Sciatic nerve (tissue), 2 donors: ENCODE data around the gene IL22RA2. TPM values are rescaled to one million over a fixed set of nuclear protein-coding genes. Genes with fewer than 3 reads are reported as not detected.

Source experiments
- ATAC-seq: fragments of 200-7000 bp; cut with Tn5 transposase; one replicate; pipeline ENCODE4 v1.9.1; 2020; ENCODE audit warnings: mild to moderate bottlenecking, moderate library complexity
- DNase-seq: peaks from one replicate; pipeline ENCODE4 v3.0.0-alpha.2; 2020; ENCODE audit warnings: low spot score
- intact Hi-C: fragments of 100-400 bp; cut with DNase I; formaldehyde crosslinking; loops from one replicate; pipeline ENCODE4 v1.14.2; 2022
- total RNA-seq: library from RNA; stranded (reverse); fragmentation: NEBNext Ultra II Directional; extraction: Animal tissue kit (Norgen Biotek cat#: 25700); gene quantifications from one replicate; pipeline ENCODE4 v1.2.1, GENCODE V29; 2021
- donor health status: DM: no; HTN: no; CAD: no.
- donor health status: DM: no; HTN: no; CAD: no.

Gene IL22RA2
- total RNA-seq, 1 donor from 2014 or later: not detected

DNA sequence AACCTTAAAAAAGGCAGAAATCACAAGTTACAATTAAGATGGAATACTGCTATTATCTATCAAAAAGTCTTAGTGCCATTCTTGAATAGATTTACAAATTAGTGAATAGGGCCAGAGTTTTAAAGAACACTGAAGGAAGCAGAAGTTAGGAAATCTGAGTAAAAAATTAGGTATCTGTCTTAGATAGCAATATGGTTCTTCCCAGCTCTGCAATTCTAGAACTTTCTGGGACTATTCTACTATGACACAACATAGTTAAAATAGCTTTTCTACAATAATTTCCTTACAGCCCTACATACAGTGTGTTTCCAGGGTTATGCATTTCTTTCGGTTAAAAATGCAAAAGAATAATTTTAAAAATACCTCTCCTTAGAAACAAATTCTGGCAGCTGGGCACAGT lies 27.6 kb upstream of the IL22RA2 start:
- ATAC-seq (no peak), DNase-seq (no peak)
- intact Hi-C loops: no loop called here

DNA sequence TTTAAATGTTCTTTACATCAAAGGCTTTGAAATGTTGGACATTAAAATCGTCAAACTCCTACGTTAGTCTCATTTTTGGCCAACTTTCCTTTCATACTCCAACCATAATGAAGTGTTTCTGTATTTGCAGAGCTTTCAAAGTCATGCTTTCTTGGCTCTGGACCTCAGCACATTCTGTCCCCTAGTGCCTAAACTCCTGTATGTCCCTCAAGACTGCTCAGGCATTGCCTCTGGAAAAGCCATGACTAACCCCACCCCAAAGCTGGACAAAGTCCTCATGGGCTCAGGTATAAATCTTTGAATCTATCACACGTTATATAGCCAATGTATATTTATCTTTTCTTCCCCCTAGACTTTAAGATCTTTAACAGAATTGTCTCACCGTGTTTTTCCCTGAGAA lies 26.8 kb upstream of the IL22RA2 start:
- ATAC-seq: no peak
- intact Hi-C loops: no loop called here
- DNase-seq: no peak

DNA sequence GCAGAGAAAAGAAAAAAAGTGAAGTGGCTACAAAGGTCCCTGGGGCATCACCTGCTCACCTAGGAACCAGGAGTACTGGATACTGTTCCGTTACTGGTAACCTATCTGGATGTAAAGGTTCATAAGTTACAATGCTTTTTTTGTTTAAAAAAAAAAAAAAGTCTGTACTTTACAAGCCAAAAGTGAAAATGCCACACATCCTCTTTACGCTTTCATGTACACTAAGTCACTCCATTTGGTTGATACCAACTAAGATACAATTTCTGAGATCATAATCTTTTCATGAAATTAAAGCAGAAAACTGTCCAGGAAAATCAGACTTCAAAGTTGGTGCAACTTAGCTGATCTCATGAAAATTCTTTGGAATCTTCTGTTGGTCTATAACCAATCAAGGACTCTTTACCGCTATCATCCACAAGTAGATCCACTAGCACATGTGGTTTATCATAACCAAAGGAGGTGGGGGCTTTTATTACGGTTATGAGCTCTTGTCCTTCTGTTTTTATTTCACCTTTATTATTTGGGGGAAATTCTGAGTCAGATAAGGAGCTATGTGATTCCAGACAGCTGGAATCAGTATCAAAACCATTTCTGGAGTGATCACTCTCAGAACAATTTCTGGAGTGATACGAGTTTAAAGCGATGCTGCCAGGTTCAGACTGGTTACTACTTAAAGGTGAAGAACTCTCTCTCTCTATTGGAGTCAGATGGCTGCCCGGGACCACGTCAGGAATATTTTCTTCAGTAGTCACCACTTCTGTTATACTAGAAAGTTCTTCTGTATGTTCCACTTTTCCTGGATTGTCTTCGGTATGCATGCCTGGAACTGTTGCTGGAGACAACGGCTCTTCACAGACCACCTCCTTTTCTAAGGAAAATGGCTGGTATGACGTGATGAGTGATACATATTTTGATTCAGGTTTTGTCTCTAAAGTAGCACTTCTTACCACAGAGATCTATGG lies 24.5 kb upstream of the IL22RA2 start:
- DNase-seq (no peak), ATAC-seq (no peak)
- intact Hi-C loops: no loop called here

DNA sequence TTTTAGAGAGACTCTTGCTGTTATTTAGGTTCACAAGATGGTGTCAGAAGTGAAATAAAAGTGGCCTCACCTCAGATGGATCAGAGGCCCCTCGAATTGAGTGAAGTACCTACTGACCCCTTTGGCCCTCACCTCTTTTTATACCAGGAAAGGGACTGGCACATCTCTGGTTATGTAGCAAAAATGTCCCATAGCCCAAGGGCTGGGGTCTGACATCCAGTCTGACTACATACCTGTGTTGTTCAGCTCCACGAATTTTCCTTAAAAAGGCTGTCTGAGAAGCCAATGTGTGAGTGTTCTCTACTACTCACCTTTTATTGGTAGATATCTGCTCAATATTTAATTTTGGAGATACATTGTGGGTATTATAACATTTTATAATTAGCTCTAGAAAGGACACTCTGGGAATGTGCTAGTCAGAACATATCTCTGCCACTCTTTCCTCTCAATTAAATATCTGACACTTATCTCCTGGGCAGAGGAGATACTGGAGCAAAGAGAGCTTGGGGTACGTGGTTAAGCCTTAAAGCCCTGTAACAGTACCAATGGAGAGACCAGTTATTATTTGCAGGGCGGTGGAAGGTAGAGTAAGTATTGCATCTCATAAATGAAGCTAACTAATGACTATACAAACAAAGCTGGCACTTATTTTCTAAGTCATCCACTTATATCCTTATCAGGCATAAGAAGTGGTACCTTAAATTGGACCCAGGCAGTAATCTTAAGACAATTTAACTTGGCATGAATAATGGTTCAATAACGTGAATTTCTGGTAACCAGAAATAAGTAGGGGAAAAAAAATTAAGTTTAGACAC lies 20.0 kb upstream of the IL22RA2 start:
- DNase-seq: no peak
- intact Hi-C loops: no loop called here
- no peak for ATAC-seq

DNA sequence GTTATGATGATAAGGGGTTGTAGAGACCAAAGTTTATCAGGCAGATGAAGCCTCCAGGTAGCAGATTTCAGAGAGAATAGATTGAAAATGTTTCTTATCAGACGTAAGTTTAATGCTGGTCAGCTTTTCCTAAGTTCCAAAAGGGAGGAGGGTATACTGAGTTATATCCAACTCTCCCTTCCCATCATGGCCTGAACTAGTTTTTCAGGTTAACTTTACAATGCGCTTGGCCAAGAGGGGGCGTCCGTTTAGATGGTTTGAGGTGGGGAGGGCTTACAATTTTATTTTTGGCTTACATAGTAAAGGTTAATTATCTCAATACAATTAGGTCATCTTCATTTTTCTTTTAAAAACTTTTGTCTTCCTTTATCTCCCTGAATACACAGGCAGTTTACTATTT lies 19.4 kb upstream of the IL22RA2 start:
- DNase-seq (no peak), ATAC-seq (no peak)
- intact Hi-C loops: no loop called here

DNA sequence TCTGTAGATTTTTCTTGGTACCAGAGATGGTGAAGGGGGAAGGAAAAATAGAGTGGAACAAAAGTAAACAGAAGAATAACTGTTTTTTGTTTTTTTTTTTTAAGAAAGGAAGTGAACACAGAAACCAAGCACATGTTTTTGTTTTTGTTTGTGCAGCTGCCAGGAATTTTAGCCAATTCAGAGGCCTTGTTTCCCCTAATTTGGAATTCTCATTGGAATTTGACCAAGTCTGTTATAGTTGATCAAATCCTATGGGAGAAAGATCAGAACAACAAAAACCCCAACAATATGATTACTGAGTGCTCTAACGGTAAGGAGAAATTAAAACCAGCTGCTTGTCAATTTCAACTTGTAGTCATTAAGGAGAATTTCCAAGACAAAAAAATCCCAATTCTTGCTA lies 18.2 kb upstream of the IL22RA2 start:
- DNase-seq: no peak
- intact Hi-C loops: no loop called here
- peak; percentile 73 for ATAC-seq

DNA sequence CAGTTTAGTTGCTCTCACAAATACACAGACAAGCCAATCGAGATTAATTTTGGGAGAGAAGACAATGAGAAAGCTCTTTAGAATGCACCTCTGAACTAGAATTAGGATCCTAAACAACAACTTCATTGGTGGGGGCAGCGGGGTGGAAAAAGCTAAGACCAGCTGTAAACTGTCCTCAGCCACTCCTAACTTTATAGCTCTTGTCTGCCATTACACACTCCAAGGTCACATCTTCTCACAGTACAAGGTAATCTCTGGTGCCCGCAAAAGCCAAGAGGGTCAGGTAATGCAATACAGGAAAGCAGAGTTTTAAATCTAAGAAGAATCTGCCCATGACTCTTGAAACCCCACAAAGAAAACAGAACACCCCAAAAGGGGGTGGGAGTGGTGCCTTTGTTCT lies 17.8 kb upstream of the IL22RA2 start:
- intact Hi-C loops: no loop called here
- DNase-seq: no peak
- ATAC-seq: peak; percentile 78

DNA sequence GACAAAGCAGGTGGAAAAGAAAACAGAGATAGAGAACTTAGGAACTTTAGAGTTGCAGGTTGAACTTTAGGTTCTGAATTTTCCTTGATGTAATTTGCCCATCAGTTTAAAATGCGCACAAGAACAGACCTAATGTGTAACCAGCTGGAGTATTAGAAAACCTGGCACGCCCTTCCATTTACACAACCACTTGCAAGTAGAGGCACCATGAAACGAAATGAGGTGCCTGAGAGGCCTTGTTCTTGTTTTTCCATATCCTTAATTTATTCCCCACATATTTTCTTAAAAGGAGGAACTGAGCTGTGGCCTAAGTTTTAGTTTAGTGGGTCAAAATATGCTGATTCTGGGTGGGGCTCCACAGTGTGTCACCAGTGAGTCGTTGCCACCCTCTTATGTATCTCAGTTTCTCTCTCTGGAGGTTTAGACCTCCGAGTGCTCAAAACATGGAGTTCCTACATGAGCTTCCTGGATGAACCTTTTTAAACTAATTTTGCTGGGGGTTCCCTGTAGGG lies 17.2 kb upstream of the IL22RA2 start:
- no peak for DNase-seq
- ATAC-seq: peak; percentile 40
- intact Hi-C loops: no loop called here

DNA sequence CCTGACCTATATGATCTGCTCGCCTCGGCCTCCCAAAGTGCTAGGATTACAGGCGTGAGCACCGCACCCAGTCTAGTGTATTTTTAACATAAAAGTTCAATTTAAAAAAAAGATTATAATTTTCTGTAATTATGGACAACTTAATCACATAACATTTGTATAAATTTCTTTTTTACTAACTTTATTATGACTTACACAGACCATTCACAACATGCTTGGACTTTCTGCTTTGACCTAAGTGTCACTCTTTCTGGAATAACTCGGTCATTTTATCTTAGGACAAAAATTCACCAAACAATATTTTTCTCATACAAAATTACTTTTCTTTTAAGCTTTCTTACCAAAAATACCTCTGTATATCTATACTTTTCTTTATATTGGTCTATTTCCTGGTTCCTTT lies 15.4 kb upstream of the IL22RA2 start:
- no peak for ATAC-seq
- intact Hi-C loops: no loop called here
- DNase-seq: no peak

DNA sequence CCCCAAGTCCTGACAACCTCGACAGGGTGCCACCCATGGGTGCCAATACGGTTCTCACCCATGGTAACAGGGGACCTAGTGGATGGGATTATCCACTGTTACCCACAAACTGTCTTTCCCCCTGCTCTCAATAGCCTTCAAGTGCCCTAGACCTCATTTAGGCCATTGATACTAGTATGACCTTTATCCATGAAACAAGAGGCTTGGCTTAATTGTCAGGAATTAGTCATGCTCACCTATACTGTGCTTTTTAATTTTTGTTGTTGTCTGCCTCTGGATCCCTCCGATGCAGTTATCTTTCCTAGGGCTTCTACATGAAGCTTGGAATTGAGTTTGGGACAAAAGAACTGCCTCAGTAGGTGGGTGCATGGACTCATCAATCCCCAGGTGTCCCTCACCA lies 11.8 kb upstream of the IL22RA2 start:
- DNase-seq (no peak), ATAC-seq (no peak)
- intact Hi-C loops: no loop called here

DNA sequence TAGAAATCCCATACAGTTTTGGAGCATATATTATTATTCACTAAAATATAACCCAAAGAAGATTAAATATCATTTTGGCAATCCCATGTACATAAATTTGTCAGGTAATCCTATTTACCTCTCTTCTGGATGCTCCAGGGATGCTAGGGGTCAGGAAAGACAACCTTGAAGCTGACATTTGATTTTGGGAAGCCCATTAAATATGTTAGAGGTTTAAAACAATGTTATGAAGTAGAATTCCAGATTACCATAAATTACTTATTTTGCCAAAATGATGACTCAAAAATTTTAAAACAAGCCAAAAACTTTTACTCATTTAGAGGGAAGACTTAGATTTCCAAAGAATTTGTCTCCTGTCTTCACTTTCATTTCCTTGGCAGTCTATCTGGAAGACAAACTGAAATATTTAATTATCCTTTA lies 9.2 kb upstream of the IL22RA2 start:
- intact Hi-C loops: no loop called here
- DNase-seq (no peak), ATAC-seq (no peak)

DNA sequence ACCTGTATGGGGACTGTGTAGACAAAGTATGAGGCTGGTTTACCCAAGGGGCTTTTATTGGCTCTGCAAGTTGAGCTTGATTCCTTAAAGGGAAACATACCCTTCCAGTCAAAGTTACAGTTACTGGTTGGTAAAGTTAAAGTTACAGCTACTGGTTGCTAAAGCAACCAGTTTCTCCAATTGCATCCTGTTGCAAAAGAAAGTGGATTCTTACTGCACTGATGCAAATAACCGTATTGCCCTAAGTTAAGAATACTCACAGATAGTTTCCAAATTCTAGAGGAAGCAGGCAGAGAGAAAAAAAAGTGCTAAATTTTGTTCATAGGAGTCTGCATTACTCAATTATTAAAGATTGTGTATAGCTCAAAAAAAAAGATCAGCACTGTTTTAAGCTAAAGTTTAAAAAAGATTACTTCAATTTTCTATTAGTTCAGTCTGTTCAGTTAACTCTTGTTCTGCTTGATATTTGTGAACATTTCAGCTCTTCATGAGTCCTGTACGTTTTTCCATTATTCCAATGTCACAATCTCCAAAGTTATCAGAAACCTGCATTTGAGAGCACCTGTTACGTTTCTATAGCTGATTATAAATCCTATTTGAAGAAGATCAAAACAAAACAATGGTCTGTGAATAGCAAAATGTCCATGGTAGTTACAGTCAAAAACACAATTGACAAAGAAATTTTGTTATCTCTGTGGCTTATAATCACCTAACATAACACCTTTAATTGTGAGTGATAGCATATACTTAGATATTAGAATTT lies 8.6 kb upstream of the IL22RA2 start:
- no peak for ATAC-seq
- intact Hi-C loops: no loop called here
- no peak for DNase-seq

DNA sequence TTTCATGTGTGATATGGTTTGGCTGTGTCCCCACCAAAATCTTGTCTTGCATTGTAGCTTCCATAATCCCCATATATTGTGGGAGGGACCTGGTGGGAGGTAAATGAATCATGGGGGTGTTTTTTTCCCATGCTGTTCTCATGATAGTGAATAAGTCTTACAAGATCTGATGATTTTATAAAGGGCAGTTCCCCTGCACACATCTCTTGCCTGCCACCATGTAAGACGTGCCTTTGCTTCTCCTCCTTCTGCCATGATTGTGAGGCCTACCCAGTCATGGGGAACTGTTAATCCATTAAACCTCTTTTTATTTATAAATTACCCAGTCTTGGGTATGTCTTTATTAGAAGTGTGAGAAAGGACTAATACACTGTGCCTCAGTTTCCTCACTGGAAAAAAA lies 4.2 kb upstream of the IL22RA2 start:
- no peak for DNase-seq
- ATAC-seq: no peak
- intact Hi-C loops: no loop called here

DNA sequence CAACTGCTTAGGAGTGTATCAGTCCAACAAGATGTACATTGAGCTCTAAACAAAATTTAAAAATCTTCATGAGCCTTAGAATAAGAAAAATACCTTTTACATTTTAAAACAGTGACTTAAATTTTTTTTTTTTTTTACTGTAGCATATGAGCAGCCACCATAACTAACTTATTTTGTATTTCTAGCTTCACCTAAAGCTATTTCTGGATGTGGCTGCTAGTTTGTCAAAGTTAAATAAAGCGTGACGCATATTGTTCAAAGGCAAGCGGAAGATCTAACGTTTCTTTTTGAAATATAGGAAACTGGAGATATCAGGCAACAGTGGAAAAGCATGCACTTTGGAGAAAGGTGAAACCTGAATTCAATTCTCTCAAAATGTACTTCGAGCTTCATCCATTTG lies 3.3 kb upstream of the IL22RA2 start:
- intact Hi-C loops: no loop called here
- no peak for ATAC-seq
- DNase-seq: no peak

DNA sequence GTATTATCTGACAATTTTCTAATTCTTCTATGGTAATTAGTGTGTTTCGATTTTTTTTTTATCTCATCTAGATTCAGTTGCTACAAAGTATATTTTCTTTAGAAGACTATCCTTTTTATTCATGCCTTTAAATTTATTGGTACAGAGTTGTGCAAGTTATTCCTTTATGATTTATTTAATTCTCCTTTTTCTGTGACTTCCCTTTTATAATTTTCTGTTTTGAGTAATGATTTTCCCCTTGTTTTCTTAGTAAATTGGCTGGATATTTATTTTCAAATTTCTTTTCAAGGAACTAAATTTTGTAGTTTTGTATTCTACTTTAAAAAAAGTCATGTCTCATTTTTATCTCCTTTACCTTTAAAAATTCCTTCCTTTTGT lies 2.4 kb upstream of the IL22RA2 start:
- DNase-seq (no peak), ATAC-seq (no peak)
- intact Hi-C loops: no loop called here

DNA sequence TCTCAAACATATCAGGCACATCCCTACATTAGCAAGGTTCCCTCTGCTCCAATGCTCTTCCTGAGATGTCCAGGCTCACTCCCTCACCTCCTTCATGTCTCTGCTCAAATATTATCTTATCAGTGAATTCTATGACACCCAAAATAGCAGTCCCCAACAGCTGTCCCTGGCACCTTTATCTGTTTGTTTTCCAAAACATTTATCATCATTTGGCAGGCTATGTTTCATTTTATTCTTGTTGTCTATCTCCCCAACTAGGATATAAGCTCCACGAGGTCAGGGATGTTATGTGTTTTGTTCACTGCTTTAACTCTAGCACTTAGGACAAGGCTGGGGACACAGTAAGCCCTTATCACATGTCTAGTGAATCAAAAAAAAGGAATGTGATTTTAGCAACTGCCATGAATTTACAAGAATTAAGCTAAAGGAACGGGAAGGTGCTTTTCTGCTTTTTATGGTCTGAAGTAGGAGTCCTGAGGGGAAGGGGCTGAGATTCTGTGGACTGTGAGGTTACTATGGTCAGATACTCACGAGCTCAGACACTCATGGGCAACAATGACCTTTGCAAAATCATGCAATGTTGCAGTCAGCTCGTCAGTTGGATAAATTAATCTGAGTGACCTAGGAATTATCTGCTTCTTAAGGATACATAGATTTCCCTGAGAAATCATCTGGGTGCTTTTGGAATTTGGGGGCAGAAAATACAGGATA lies 1.9 kb upstream of the IL22RA2 start:
- DNase-seq (no peak), ATAC-seq (no peak)
- intact Hi-C loops: no loop called here

DNA sequence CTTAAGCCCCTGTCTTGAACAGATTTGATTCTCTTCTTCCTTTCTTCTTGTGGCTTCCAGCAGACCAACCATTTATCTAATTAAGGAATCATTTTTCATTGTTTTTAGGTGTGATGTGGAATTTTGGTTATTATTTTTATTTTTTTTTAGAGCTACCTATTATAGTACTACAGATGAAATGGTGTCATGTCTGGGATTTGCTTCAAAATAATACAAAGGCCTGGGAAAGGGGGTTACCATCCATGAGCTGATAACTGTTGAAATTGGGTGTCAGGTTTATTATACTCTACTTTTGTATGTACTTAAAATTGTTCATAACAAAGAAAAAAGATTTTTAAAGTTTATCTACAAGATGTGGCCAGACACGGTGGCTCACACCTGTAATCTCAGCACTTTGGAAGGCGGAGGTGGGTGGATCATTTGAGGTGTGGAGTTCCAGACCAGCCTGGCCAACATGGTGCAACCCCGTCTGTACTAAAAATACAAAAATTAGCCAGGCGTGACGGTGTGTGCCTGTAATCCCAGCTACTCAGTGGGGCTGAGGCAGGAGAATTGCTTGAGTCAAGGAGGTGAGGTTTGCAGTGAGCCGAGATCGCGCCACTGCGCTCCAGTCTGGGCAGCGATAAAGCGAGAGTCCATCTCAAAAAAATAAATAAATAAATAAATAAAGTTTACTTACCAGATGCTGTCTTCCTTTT lies 561 bp downstream of the IL22RA2 start:
- DNase-seq (no peak), ATAC-seq (no peak)
- intact Hi-C loops: no loop called here
